Transverse colon (tissue), 4 donors: ENCODE results near the gene HEXD. TPM values are rescaled to one million over a fixed set of nuclear protein-coding genes. Genes with fewer than 3 reads are reported as not detected.

Experiments used
- DNase-seq: peaks from one replicate; pipeline ENCODE4 v3.0.0-alpha.2; 2019
- H3K27ac ChIP-seq, 4 donors: fragments of 200-600 bp; sonication (generic); 2 replicates each; pipeline ENCODE4 v1.5.1; 2016 to 2018; ENCODE audit warnings: inconsistent platforms in 4 of 4
- H3K27me3 ChIP-seq: fragments of 200-600 bp; sonication (generic); 2 replicates; pipeline ENCODE4 v1.5.1; 2017; ENCODE audit warnings: inconsistent platforms
- H3K36me3 ChIP-seq, 4 donors: fragments of 200-600 bp; sonication (generic); 2 replicates each; pipeline ENCODE4 v1.5.1; 2017 to 2019; ENCODE audit warnings: inconsistent platforms in 4 of 4
- H3K4me1 ChIP-seq, 4 donors: fragments of 200-600 bp; sonication (generic); 2 replicates each; pipeline ENCODE4 v1.5.1; 2017 to 2020; ENCODE audit warnings: inconsistent platforms in 4 of 4
- H3K4me3 ChIP-seq, 4 donors: fragments of 200-600 bp; sonication (generic); 1 replicate in 1 of 4; 2 replicates in 3 of 4; pipeline versions ENCODE4 v1.5.1 to v1.6.1; 2017 to 2019; ENCODE audit warnings: inconsistent platforms in 4 of 4
- H3K9me3 ChIP-seq, 2 donors: fragments of 200-600 bp; sonication (generic); 2 replicates each; pipeline ENCODE4 v1.5.1; 2017 to 2019; ENCODE audit warnings: inconsistent platforms in 2 of 2
- CTCF ChIP-seq, 5 experiments: fragments of 200-600 bp in 3 of 5; fragments of 450-650 bp in 2 of 5; sonication (generic) in 3 of 5; IDR thresholded peaks; 1 replicate in 2 of 5; 2 replicates in 3 of 5; pipeline ENCODE4 v1.5.1; 2016 to 2017; ENCODE audit warnings: antibody characterized with exemption in 5 of 5, inconsistent platforms in 3 of 5, mild to moderate bottlenecking in 2 of 5, moderate library complexity in 1 of 5
- EP300 ChIP-seq: sonication (generic); formaldehyde crosslinking; IDR thresholded peaks from one replicate; pipeline ENCODE4 v1.6.1; 2017; ENCODE audit warnings: antibody characterized with exemption, low read depth
- POLR2A ChIP-seq: fragments of 450-650 bp; IDR thresholded peaks from one replicate; pipeline ENCODE4 v1.6.1; 2016; ENCODE audit warnings: antibody characterized with exemption, mild to moderate bottlenecking, moderate library complexity
- POLR2AphosphoS5 ChIP-seq, 3 donors: sonication (generic); formaldehyde crosslinking; IDR thresholded peaks; one replicate each; pipeline ENCODE4 v1.6.1; 2016; ENCODE audit warnings: antibody characterized with exemption in 3 of 3
- WGBS, 2 donors: methylation state at CpG; one replicate each; pipeline ENCODE4 v1.1.5; 2018; ENCODE audit warnings: low coverage in 1 of 2; 5-methylcytosine and 5-hydroxymethylcytosine counted together
- in situ Hi-C, 4 donors: fragments of 200-750 bp; cut with MboI; loops; one replicate each; pipeline versions ENCODE4 v1.15.0 to v1.15.1; 2017; ENCODE audit warnings: low sequenced_read_pairs in 3 of 4, low pct_ligation_motif_present in 1 of 4, low pct_unique_long_range_greater_than_20kb in 1 of 4
- intact Hi-C: fragments of 100-400 bp; cut with DNase I; formaldehyde crosslinking; loops from one replicate; pipeline ENCODE4 v1.15.1; 2023; ENCODE audit warnings: low total_unique reads
- total RNA-seq, 4 donors: library from RNA; depleted of rRNA; stranded (reverse); fragments of >200 nt; gene quantifications; one replicate each; pipeline ENCODE4 v1.1.0, GENCODE V29; 2016

Gene HEXD
- total RNA-seq, 4 donors from 2014 or later: 45.5 to 258 (median 102) TPM

GRCh38 chr17:82463391-82463790 is 45.2 kb downstream of the HEXD start:
- DNase-seq: no peak
- Histone ChIP-seq H3K9me3 (no peaks in the 10 kb centered on the region), H3K4me3 (no peak overlapping the region), H3K27ac (no peak overlapping the region), H3K27me3 (no peaks in the 10 kb centered on the region), H3K4me1 (peaks cover 0 to 13% (median 8%) of the 10 kb centered on the region in 4 donors), H3K36me3 (peaks cover 0 to 44% (median 17%) of the 10 kb centered on the region in 4 donors)
- TF ChIP-seq CTCF (IDR thresholded peaks at IDR 0.05) (no peak), POLR2AphosphoS5 (IDR thresholded peaks at IDR 0.05) (no peak), EP300 (no peak), POLR2A (no peak)
- WGBS, 2 donors: 87% methylated on average over 6 of the region's 6 CpGs; no CpG with 5 or more reads in 1 of the 2 donors
- intact Hi-C loops (no loop called here), in situ Hi-C loops (no loop called here)

GRCh38 chr17:82463925-82464566 is 45.9 kb downstream of the HEXD start:
- H3K36me3 ChIP-seq: peaks cover 0 to 51% (median 20%) of the 10 kb centered on the region in 4 donors
- 88% methylated on average over 7 of the region's 7 CpGs; no CpG with 5 or more reads in 1 of the 2 donors for WGBS, 2 donors
- no peaks in the 10 kb centered on the region for H3K27me3 ChIP-seq
- in situ Hi-C loops (no loop called here), intact Hi-C loops (no loop called here)
- H3K4me3 ChIP-seq: no peak overlapping the region
- no peaks in the 10 kb centered on the region for H3K9me3 ChIP-seq
- no peak for DNase-seq
- no peak overlapping the region for H3K27ac ChIP-seq
- H3K4me1 ChIP-seq: peaks cover 0 to 13% (median 8%) of the 10 kb centered on the region in 4 donors
- TF ChIP-seq POLR2A (no peak), EP300 (no peak), CTCF (IDR thresholded peaks at IDR 0.05) (no peak), POLR2AphosphoS5 (IDR thresholded peaks at IDR 0.05) (no peak)

GRCh38 chr17:82464567-82464929 is 46.4 kb downstream of the HEXD start:
- DNase-seq: no peak
- H3K36me3 ChIP-seq: peaks cover 0 to 56% (median 22%) of the 10 kb centered on the region in 4 donors
- H3K27ac ChIP-seq: no peak overlapping the region
- TF ChIP-seq POLR2A: no peak
- no peak for TF ChIP-seq EP300
- no peaks in the 10 kb centered on the region for H3K9me3 ChIP-seq
- peaks cover 0 to 8% (median 4%) of the 10 kb centered on the region in 4 donors for H3K4me1 ChIP-seq
- intact Hi-C loops: no loop called here
- in situ Hi-C loops: no loop called here
- H3K4me3 ChIP-seq: no peak overlapping the region
- WGBS, 2 donors: 87 to 93% methylated on average over 6 to 11 of the region's 11 CpGs
- H3K27me3 ChIP-seq: no peaks in the 10 kb centered on the region

- in situ Hi-C loops: no loop called here
- Histone ChIP-seq H3K27ac (no peak overlapping the region), H3K4me3 (no peak overlapping the region), H3K27me3 (no peaks in the 10 kb centered on the region), H3K9me3 (no peaks in the 10 kb centered on the region), H3K36me3 (peaks cover 0 to 56% (median 24%) of the 10 kb centered on the region in 4 donors), H3K4me1 (peaks cover 0 to 3% (median 0%) of the 10 kb centered on the region in 4 donors)
- DNase-seq: no peak
- 80% methylated on average over 1 to 7 of the region's 7 CpGs for WGBS, 2 donors
- intact Hi-C loops: no loop called here
- TF ChIP-seq CTCF (IDR thresholded peaks at IDR 0.05) (no peak), POLR2A (no peak), POLR2AphosphoS5 (IDR thresholded peaks at IDR 0.05) (no peak), EP300 (no peak)
Measured at GRCh38 chr17:82465023-82465603, 47.0 kb downstream of the HEXD start.
